GM23338 (cell line): ENCODE results near the gene CXCL16. TPM values are rescaled to one million over a fixed set of nuclear protein-coding genes. Genes with fewer than 3 reads are reported as not detected.

Experiments used
- ATAC-seq: fragments of 200-7000 bp; cut with Tn5 transposase; 3 replicates; pipeline ENCODE4 v1.9.1; 2020
- DNase-seq: peaks from one replicate; pipeline ENCODE4 v3.0.0-alpha.2; 2015; ENCODE audit warnings: low spot score
- H2AFZ ChIP-seq: fragments of 200-600 bp; sonication (generic); 2 replicates; pipeline ENCODE4 v1.8.0; 2016; ENCODE audit warnings: antibody characterized with exemption, mild to moderate bottlenecking, moderate library complexity
- H3F3A ChIP-seq: fragments of 200-600 bp; sonication (generic); replicated peaks from 2 replicates; pipeline ENCODE4 v1.8.0; 2017; ENCODE audit warnings: antibody characterized with exemption, mixed run types, low read depth
- H3K27ac ChIP-seq: fragments of 200-600 bp; sonication (generic); 2 replicates; pipeline ENCODE4 v1.6.1; 2016; ENCODE audit warnings: low read depth
- H3K27me3 ChIP-seq: fragments of 200-600 bp; sonication (generic); 2 replicates; pipeline ENCODE4 v1.8.0; 2016; ENCODE audit warnings: mild to moderate bottlenecking, mixed run types, moderate library complexity; ENCODE audit not compliant: insufficient read depth
- H3K36me3 ChIP-seq: fragments of 200-600 bp; sonication (generic); 2 replicates; pipeline ENCODE4 v1.8.0; 2016; ENCODE audit warnings: mild to moderate bottlenecking; ENCODE audit not compliant: insufficient read depth
- H3K4me1 ChIP-seq: fragments of 200-600 bp; sonication (generic); 2 replicates; pipeline ENCODE4 v1.8.0; 2016; ENCODE audit warnings: mild to moderate bottlenecking, moderate library complexity; ENCODE audit not compliant: insufficient read depth
- H3K4me2 ChIP-seq: fragments of 200-600 bp; sonication (generic); 2 replicates; pipeline ENCODE4 v1.7.1; 2017; ENCODE audit warnings: mixed run types
- H3K4me3 ChIP-seq: fragments of 200-600 bp; sonication (generic); 2 replicates; pipeline ENCODE4 v1.6.1; 2016; ENCODE audit warnings: mixed run types
- H3K79me2 ChIP-seq: fragments of 200-600 bp; sonication (generic); replicated peaks from 2 replicates; pipeline ENCODE4 v1.8.0; 2017; ENCODE audit warnings: mild to moderate bottlenecking; ENCODE audit not compliant: insufficient read depth
- H3K9me2 ChIP-seq: fragments of 200-600 bp; sonication (generic); 2 replicates; pipeline ENCODE4 v1.8.0; 2017; ENCODE audit not compliant: insufficient read depth
- H4K20me1 ChIP-seq: fragments of 200-600 bp; sonication (generic); replicated peaks from 2 replicates; pipeline ENCODE4 v1.8.0; 2017; ENCODE audit warnings: mild to moderate bottlenecking; ENCODE audit not compliant: insufficient read depth
- H3K27ac Mint-ChIP-seq: 2 replicates; pipeline ENCODE4 v1.8.0; 2020; ENCODE audit warnings: inconsistent platforms, mild to moderate bottlenecking, moderate library complexity, mixed read lengths
- H3K27me3 Mint-ChIP-seq: 3 replicates; pipeline ENCODE4 v1.8.0; 2022; ENCODE audit warnings: low read depth, mild to moderate bottlenecking, moderate library complexity, mixed read lengths, inconsistent platforms; ENCODE audit not compliant: insufficient read depth, poor library complexity
- H3K36me3 Mint-ChIP-seq: 3 replicates; pipeline ENCODE4 v1.8.0; 2021; ENCODE audit warnings: low read depth, mild to moderate bottlenecking, inconsistent platforms, moderate library complexity, mixed read lengths
- H3K4me1 Mint-ChIP-seq: 3 replicates; pipeline ENCODE4 v1.8.0; 2020; ENCODE audit warnings: mild to moderate bottlenecking, inconsistent platforms, mixed read lengths
- H3K4me3 Mint-ChIP-seq: 3 replicates; pipeline ENCODE4 v1.8.0; 2021; ENCODE audit warnings: moderate library complexity, mild to moderate bottlenecking, inconsistent platforms, mixed read lengths
- H3K9me3 Mint-ChIP-seq: 3 replicates; pipeline ENCODE4 v1.8.0; 2020; ENCODE audit warnings: moderate library complexity, mild to moderate bottlenecking, inconsistent platforms, mixed read lengths
- CREB1 ChIP-seq: fragments of 250-450 bp; sonication (Bioruptor Pico); IDR thresholded peaks from 2 replicates; pipeline ENCODE4 v1.5.0; 2020; ENCODE audit warnings: low read depth, mild to moderate bottlenecking, moderate library complexity
- CTCF ChIP-seq, 2 experiments: fragments of 200-600 bp in 1 of 2; sonication (generic) in 1 of 2; conservative IDR thresholded peaks; 2 replicates each; pipeline versions ENCODE4 v1.5.1 to v1.6.1; 2016 to 2017; ENCODE audit warnings: antibody characterized with exemption in 2 of 2, low read depth in 2 of 2, mild to moderate bottlenecking in 2 of 2, moderate library complexity in 1 of 2
- ETS1 ChIP-seq: IDR thresholded peaks from 2 replicates; pipeline ENCODE4 v1.6.1; 2016; ENCODE audit warnings: antibody characterized with exemption
- EZH2 ChIP-seq: fragments of 200-600 bp; sonication (generic); IDR thresholded peaks from one replicate; pipeline ENCODE4 v1.8.0; 2017; ENCODE audit warnings: antibody characterized with exemption, mild to moderate bottlenecking, low read depth; ENCODE audit not compliant: unreplicated experiment
- EZH2phosphoT487 ChIP-seq: fragments of 200-600 bp; sonication (generic); IDR thresholded peaks from one replicate; pipeline ENCODE4 v1.8.1; 2018; ENCODE audit warnings: antibody characterized with exemption; ENCODE audit not compliant: unreplicated experiment
- JUNB ChIP-seq: IDR thresholded peaks from one replicate; pipeline ENCODE4 v1.6.1; 2016; ENCODE audit warnings: antibody characterized with exemption; ENCODE audit not compliant: unreplicated experiment
- NANOG ChIP-seq: IDR thresholded peaks from 2 replicates; pipeline ENCODE4 v1.6.1; 2016; ENCODE audit warnings: antibody characterized with exemption, borderline replicate concordance
- POLR2AphosphoS5 ChIP-seq: IDR thresholded peaks from 2 replicates; pipeline ENCODE4 v1.6.1; 2016; ENCODE audit warnings: antibody characterized with exemption, low read depth
- REST ChIP-seq: IDR thresholded peaks from one replicate; pipeline ENCODE4 v1.6.1; 2018; ENCODE audit warnings: antibody characterized with exemption; ENCODE audit not compliant: unreplicated experiment
- STAT1 ChIP-seq: IDR thresholded peaks from one replicate; pipeline ENCODE4 v1.6.1; 2016; ENCODE audit warnings: antibody characterized with exemption; ENCODE audit not compliant: unreplicated experiment
- ZNF114 ChIP-seq: fragments of 250-450 bp; sonication (Bioruptor Pico); IDR thresholded peaks from 2 replicates; pipeline ENCODE4 v1.5.0; 2020; ENCODE audit warnings: mild to moderate bottlenecking, moderate library complexity
- ZNF331 ChIP-seq: fragments of 250-450 bp; sonication (Bioruptor Pico); IDR thresholded peaks from 2 replicates; pipeline ENCODE4 v1.5.0; 2020; ENCODE audit warnings: low read depth, mild to moderate bottlenecking, moderate library complexity
- ZNF462 ChIP-seq: fragments of 250-450 bp; sonication (Bioruptor Pico); IDR thresholded peaks from 2 replicates; pipeline ENCODE4 v1.5.0; 2020; ENCODE audit warnings: mild to moderate bottlenecking, moderate library complexity
- polyA plus RNA-seq: library from polyadenylated mRNA; unstranded; fragments of >200 nt; fragmentation: Nextera tagmentation; extraction: Ambion mirVana; gene quantifications from 2 replicates; pipeline ENCODE4 v1.2.1, GENCODE V29; 2016
- total RNA-seq: library from RNA; depleted of rRNA; stranded (reverse); fragments of >200 nt; shearing (Covaris generic); gene quantifications from 2 replicates; pipeline ENCODE4 v1.2.3, GENCODE V29; 2014

Gene CXCL16
- total and polyA plus RNA-seq, 2 experiments from 2014 or later = 4.0 to 4.1 TPM

- no peaks in the 10 kb centered on the region for H3K36me3 ChIP-seq
- Mint-ChIP-seq H3K4me3 (no peak overlapping the region), H3K27me3 (peaks cover 19% of the 10 kb centered on the region), H3K36me3 (no peaks in the 10 kb centered on the region), H3K27ac (no peak overlapping the region), H3K9me3 (no peaks in the 10 kb centered on the region; the same call in 2 of the 3 replicates), H3K4me1 (peaks cover 24% of the 10 kb centered on the region; the same call in 2 of the 3 replicates)
- H3K4me3 ChIP-seq = no peak overlapping the region
- no peak overlapping the region for H2AFZ ChIP-seq
- H3K4me2 ChIP-seq = no peak overlapping the region
- no peak for TF ChIP-seq EZH2
- TF ChIP-seq POLR2AphosphoS5 = no peak
- no peak for TF ChIP-seq CTCF (conservative IDR thresholded peaks at IDR 0.05; ENCODE audit: low read depth in 2 of 2)
- no peak for TF ChIP-seq ZNF331 (CRISPR knock-in tag)
- no peak for TF ChIP-seq NANOG
- TF ChIP-seq CREB1 = no peak
- no peak for TF ChIP-seq ETS1
- no peak for TF ChIP-seq EZH2phosphoT487
- TF ChIP-seq ZNF114 (CRISPR knock-in tag) = no peak
- no peak for TF ChIP-seq STAT1
- TF ChIP-seq JUNB = no peak
- no peak for TF ChIP-seq REST
- TF ChIP-seq ZNF462 (CRISPR knock-in tag) = no peak
- H3K9me2 ChIP-seq = no peaks in the 10 kb centered on the region
- no peak for ATAC-seq
- no peak overlapping the region for H3K27ac ChIP-seq
- peaks cover 11% of the 10 kb centered on the region for H3K4me1 ChIP-seq
- 0 out of 2 replicates have a peak, but pooled peaks cover 13% of the 10 kb centered on the region for H3F3A ChIP-seq
- no peaks in the 10 kb centered on the region for H3K79me2 ChIP-seq
- H3K27me3 ChIP-seq = no peaks in the 10 kb centered on the region
- DNase-seq = no peak
- H4K20me1 ChIP-seq = no peaks in the 10 kb centered on the region
These were observed 8.1 kb upstream of the CXCL16 start for GRCh38 chr17:4747847-4748246.
